ENCODE data around the gene ASB9. TPM values are rescaled to one million over a fixed set of nuclear protein-coding genes. Genes with fewer than 3 reads are reported as not detected.

ASB9 gene
- total RNA-seq, 1 donor from 2014 or later = not detected

GRCh38 chrX:15298780-15299179 is 28.9 kb upstream of the ASB9 start:
- Mint-ChIP-seq H3K27ac (ENCODE audit: unreplicated experiment) (no peak overlapping the region), H3K4me3 (ENCODE audit: unreplicated experiment) (no peak overlapping the region)

GRCh38 chrX:15298201-15298600 is 28.3 kb upstream of the ASB9 start:
- no peak overlapping the region for H3K4me3 Mint-ChIP-seq (ENCODE audit: unreplicated experiment)
- DNase-seq = no peak
- no peaks in the 10 kb centered on the region for H3K27me3 Mint-ChIP-seq (ENCODE audit: unreplicated experiment)
- H3K4me1 Mint-ChIP-seq (ENCODE audit: low read depth, unreplicated experiment) = no peaks in the 10 kb centered on the region
- no peaks in the 10 kb centered on the region for H3K36me3 Mint-ChIP-seq (ENCODE audit: unreplicated experiment)
- H3K9me3 Mint-ChIP-seq (ENCODE audit: unreplicated experiment) = no peaks in the 10 kb centered on the region
- TF ChIP-seq CTCF (IDR thresholded peaks at IDR 0.05; ENCODE audit: partially characterized antibody, unreplicated experiment) = no peak
- H3K27ac Mint-ChIP-seq (ENCODE audit: unreplicated experiment) = no peak overlapping the region

More at GRCh38 chrX:15298780-15299179, 28.9 kb upstream of the ASB9 start:
- no peak for TF ChIP-seq CTCF (IDR thresholded peaks at IDR 0.05; ENCODE audit: partially characterized antibody, unreplicated experiment)
- Mint-ChIP-seq H3K4me1 (ENCODE audit: low read depth, unreplicated experiment) (no peaks in the 10 kb centered on the region), H3K36me3 (ENCODE audit: unreplicated experiment) (no peaks in the 10 kb centered on the region), H3K9me3 (ENCODE audit: unreplicated experiment) (no peaks in the 10 kb centered on the region), H3K27me3 (ENCODE audit: unreplicated experiment) (no peaks in the 10 kb centered on the region)
- DNase-seq = no peak

- H3K9me3 Mint-ChIP-seq (ENCODE audit: unreplicated experiment) = no peaks in the 10 kb centered on the region
- DNase-seq = no peak
- TF ChIP-seq CTCF (IDR thresholded peaks at IDR 0.05; ENCODE audit: partially characterized antibody, unreplicated experiment) = no peak
- no peak overlapping the region for H3K27ac Mint-ChIP-seq (ENCODE audit: unreplicated experiment)
- H3K4me1 Mint-ChIP-seq (ENCODE audit: low read depth, unreplicated experiment) = peaks cover 2% of the 10 kb centered on the region
- no peaks in the 10 kb centered on the region for H3K36me3 Mint-ChIP-seq (ENCODE audit: unreplicated experiment)
- no peak overlapping the region for H3K4me3 Mint-ChIP-seq (ENCODE audit: unreplicated experiment)
- no peaks in the 10 kb centered on the region for H3K27me3 Mint-ChIP-seq (ENCODE audit: unreplicated experiment)
Measured at GRCh38 chrX:15293451-15293850, 23.6 kb upstream of the ASB9 start.

- Mint-ChIP-seq H3K36me3 (ENCODE audit: unreplicated experiment) (no peaks in the 10 kb centered on the region), H3K4me3 (ENCODE audit: unreplicated experiment) (no peak overlapping the region), H3K9me3 (ENCODE audit: unreplicated experiment) (no peaks in the 10 kb centered on the region), H3K27ac (ENCODE audit: unreplicated experiment) (no peak overlapping the region), H3K27me3 (ENCODE audit: unreplicated experiment) (no peaks in the 10 kb centered on the region), H3K4me1 (ENCODE audit: low read depth, unreplicated experiment) (peaks cover 2% of the 10 kb centered on the region)
- no peak for TF ChIP-seq CTCF (IDR thresholded peaks at IDR 0.05; ENCODE audit: partially characterized antibody, unreplicated experiment)
- DNase-seq = no peak
Measured at GRCh38 chrX:15292861-15293260, 23.0 kb upstream of the ASB9 start.

- Mint-ChIP-seq H3K27me3 (ENCODE audit: unreplicated experiment) (no peaks in the 10 kb centered on the region), H3K27ac (ENCODE audit: unreplicated experiment) (no peak overlapping the region), H3K4me3 (ENCODE audit: unreplicated experiment) (no peak overlapping the region), H3K9me3 (ENCODE audit: unreplicated experiment) (no peaks in the 10 kb centered on the region), H3K36me3 (ENCODE audit: unreplicated experiment) (no peaks in the 10 kb centered on the region), H3K4me1 (ENCODE audit: low read depth, unreplicated experiment) (no peaks in the 10 kb centered on the region)
- DNase-seq = no peak
- TF ChIP-seq CTCF (IDR thresholded peaks at IDR 0.05; ENCODE audit: partially characterized antibody, unreplicated experiment) = no peak
Measured at GRCh38 chrX:15277604-15278003, 7.7 kb upstream of the ASB9 start.

Measured in glutamatergic neuron (in vitro differentiated cells).